HG03460 (cell line): ENCODE measurements around the gene FAXC.
"Not testable (repeated sequence)": the region's sequence is repeated elsewhere in the genome, so short reads cannot be mapped to it uniquely, and the experiment has no call there.

Experiments used
- ATAC-seq: cut with Tn5 transposase; IDR thresholded peaks from one replicate; pipeline ENCODE4 v1.9.1; 2021; ENCODE audit not compliant: unreplicated experiment

FAXC gene

GRCh38 chr6:99341862-99342455 lies 7.5 kb downstream of the FAXC start:
- ATAC-seq = peak; percentile 43

GRCh38 chr6:99338188-99338587 lies 11.3 kb downstream of the FAXC start:
- ATAC-seq = no peak

DNA sequence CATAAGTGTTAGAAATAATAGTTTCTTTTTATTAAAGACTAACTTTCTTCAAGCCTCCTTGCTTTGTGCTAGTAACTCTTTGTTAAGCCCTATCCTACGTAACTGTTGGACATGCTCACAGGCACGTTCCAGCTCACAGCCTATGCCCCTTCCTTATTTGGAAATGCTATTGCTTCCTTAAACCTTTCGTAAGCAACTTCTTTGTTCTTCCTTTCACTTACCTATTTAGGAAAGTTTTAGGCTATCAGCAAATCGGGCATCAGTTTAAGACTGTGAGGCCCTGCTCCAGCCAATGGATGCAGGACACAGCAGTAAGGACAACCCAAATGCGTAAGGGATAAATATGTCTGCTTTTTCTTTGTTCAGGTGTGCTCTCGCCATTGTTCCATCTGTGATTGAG lies 14.2 kb downstream of the FAXC start:
- ATAC-seq = not testable (repeated sequence)

DNA sequence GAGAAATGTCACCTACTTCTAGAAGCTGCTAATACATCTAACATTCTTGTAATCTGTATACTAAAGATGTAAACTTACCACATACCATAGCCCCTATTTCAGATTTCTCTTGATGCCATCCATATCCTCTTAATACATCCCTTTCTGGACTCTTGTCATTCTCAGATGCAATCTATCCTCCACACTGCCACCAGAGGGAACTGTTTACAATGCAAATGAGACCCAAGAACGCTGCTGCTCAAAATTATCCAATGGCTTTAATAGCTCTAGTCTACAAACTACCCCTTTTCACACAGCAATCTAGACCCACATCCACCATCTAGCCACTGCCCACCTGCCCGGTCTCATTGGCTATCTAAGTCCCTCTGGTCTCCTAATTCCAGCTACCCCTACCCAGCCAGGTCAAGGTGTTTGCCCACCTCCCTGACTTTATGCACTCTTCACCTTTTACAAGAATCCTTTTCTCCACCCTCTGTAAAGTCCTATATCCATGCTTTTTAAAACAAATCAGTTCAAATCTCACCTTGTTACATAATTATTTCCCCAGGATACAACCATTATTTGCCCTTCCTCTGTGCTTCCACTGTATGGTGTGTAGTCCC lies 14.8 kb downstream of the FAXC start:
- no peak for ATAC-seq

DNA sequence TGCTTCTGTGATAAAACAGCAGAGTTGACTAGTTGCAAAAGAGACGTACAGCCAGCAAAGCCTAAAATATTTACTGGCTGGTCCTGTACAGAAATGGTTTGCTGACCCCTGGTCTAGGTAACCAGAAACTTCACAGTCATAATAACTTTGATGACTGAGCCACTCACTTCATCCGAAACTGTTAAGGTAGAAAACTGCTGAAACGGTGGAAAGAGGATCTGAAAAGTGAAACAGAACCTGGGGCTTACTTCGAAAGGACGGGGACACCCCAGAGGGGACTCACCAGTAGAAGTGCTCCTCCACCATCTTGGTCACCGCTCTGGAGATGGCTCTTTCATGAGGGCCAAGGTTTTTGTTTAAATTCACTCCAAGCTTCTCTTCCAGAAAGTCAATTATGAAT lies 16.4 kb downstream of the FAXC start:
- ATAC-seq = peak; percentile 92

DNA sequence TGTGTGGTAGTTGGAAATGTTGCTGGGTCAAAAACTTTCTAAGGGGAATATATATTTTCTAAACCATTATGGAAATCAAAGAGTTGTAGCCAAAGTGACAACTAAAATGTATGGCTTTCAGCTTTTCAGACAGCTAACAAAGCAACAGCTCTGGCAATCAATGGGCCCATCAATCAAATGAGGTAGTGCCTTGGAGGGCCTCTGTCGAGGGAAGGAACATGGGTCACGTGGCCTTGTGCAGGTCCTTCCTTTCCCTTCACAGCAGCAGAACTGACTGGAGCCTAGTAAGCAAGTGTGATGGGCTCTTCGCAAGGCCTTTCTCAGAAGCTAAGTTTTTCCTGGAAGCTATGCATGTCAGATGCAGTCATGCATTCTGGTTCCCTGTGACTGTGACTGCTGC lies 17.9 kb downstream of the FAXC start:
- ATAC-seq = no peak

- ATAC-seq = peak; percentile 73
These were observed 19.3 kb downstream of the FAXC start for GRCh38 chr6:99330159-99330558.

DNA sequence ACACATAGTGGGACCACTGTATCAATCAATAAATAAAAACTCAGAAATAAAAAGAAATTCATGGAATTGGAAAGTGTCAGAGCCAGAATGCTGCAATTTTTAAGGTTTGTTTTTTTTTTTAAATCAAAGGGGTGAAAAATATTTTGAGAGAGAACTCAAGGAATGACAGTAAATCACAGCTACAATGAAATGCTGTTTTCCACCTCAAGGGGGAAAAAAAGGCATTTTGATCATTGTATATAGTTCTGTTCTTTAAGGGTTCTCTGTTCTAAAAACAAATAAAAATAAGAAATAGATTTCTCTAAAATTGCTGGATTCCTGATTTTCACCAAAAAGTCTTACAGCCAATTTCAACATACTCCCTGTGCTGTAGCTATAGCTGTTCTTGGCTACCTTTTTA lies 24.5 kb downstream of the FAXC start:
- ATAC-seq = no peak

DNA sequence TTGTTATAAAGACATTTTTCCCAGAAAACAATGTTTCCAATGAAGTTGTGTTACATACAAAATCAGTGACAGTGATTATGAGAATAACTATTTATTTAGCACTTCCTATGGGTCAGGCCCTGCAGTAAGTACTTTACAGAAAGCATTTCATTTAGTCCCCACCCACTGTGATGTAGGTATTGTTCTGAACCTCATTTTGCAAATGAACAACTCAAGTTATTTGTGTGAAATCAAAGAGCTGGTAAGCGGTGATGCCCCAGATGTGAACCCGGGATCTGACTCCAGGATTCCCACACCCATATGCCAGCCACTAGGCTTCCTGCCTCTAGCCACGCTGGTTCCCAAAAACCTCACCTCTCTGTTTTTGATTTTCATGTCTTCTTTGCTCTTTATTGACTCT lies 30.9 kb downstream of the FAXC start:
- ATAC-seq = no peak

DNA sequence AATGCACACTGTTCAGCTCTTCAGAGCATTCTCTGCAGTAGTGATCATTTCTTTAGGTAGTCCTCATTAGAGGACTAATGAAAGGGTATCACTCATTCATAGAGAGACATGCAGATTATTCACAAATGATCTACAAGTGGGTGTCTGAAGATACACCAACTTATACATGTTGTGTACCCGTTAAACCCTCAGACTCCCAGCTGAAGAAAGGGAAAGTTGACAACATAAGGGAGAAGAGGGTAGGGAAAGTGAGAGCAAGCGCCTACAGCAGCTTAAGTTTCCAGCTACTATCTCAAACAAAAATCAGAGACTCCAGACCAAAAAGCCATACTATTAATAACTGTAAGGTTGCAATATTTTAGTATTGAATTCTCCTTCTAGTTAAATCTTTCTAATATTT lies 37.1 kb downstream of the FAXC start:
- no peak for ATAC-seq

DNA sequence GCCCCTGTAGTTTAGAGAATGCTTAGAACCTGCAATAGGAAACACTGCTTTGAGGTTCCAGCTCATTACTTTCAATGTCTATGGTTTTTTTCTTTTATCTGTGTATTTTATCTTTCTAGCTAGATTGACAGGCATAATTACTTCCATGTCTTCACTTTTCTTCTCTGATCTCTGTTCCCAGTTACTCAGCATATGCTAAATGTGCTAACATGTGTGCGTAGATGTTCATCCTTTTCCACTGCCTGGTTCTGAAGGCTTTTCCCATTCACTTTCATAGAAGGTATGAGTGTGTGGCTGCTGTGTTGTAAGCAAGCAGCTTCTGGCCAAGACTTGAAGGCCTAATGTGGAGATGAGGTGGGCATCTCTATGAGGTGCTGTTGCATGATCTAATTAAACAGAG lies 38.9 kb downstream of the FAXC start:
- ATAC-seq = no peak

DNA sequence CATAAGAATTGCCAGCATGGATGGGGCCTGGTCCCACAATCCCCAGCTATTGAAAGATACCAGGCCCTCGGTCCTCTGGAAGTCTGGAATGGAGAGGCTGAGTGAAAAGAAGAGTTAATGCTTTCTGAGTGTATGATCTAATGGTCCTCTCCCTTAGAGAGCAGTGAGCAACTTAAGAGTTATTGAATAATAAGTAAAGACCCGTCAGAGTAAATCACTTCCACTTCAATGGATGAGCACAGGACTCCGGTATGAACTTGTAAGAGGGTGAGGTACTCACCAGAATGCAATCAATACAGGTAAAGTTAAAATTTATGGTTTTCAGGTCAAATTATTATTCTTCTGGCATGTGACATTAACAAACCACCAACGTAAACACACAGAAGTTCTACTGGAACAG lies 39.9 kb downstream of the FAXC start:
- ATAC-seq = no peak

GRCh38 chr6:99308788-99309187 lies 40.7 kb downstream of the FAXC start:
- ATAC-seq = no peak

DNA sequence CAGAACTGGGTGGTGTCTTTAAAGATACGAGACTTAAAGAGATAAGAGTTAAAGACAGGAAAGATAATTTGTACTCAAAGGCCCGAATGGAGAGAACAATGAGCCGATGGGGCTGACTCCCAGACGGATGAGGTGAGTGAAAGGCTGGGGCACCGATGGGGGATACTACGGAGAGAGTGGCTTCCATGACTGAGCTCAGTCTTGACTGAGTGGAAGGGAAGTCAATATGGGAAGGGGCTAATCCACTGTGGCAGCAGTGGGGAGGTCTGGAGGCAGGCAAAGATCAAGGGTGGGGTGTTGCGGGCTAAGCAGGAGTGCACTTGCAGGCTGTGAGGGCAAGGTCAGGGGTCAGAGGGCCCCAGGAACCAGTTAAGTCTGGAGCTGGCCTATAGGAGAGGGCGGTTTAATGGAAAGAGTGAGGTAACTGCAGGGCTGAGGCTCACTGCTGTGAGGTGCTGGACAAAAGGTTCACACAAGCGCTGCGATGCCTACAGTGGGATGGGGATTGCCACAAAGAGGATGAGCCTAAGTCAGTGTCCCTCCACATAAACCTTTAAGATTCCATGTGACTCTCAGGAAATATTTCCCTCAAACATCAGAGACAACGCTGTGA lies 42.1 kb downstream of the FAXC start:
- no peak for ATAC-seq

DNA sequence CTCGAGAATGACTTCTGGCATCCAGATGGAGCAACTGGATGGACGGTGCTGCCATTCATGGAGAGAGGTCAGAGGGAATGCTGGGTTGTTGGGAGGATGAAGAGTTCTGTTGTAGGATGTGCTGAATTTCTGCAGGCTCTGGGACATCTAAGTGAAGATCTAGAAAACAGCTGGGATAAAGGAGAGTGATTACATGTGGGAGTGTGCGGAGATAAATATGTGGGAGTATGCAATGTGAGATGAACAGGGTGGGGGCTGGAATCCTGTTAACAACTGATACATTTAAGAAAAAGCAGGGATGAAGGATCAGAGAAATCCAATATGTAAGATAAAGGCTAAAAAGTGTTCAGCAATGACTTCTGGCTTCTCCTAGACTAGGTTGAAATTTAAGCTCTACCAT lies 43.1 kb downstream of the FAXC start:
- ATAC-seq = no peak

- ATAC-seq = no peak
These were observed 44.4 kb downstream of the FAXC start for GRCh38 chr6:99305021-99305554.

GRCh38 chr6:99297415-99297814 lies 52.1 kb downstream of the FAXC start:
- ATAC-seq = no peak

GRCh38 chr6:99297006-99297405 lies 52.5 kb downstream of the FAXC start:
- ATAC-seq = no peak

GRCh38 chr6:99296261-99296660 lies 53.2 kb downstream of the FAXC start:
- ATAC-seq = no peak

- no peak for ATAC-seq
These were observed 54.2 kb downstream of the FAXC start for GRCh38 chr6:99295276-99295675.

- no peak for ATAC-seq
These were observed 54.7 kb downstream of the FAXC start for GRCh38 chr6:99294786-99295185.

- ATAC-seq = no peak
These were observed 59.8 kb downstream of the FAXC start for GRCh38 chr6:99289701-99290100.

DNA sequence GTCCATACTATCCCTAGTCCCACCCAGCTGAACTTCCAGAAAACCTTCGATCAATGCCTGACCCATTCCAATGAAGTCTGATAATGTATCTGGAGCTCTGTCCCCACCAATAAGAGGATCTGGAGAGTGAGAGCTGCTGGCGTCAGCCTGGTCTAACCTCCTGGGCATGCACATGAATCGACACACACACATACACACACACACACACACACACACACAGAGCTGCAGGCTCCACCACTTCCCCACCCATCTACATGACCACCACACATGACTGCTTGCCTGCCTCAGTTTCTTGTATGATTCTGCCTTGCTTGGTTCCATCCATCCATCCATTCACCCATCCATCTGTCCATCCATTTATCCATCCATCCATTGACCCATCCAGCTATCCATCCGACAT lies 60.8 kb downstream of the FAXC start:
- ATAC-seq = no peak
